Osteocyte (in vitro differentiated cells): ENCODE data around the gene RAB44. TPM values are rescaled to one million over a fixed set of nuclear protein-coding genes. Genes with fewer than 3 reads are reported as not detected.

ENCODE experiments used
- DNase-seq: peaks from one replicate; pipeline ENCODE4 v3.0.0; 2021; ENCODE audit warnings: mixed read lengths; ENCODE audit not compliant: unreplicated experiment; ENCODE audit errors: extremely low spot score
- H3K27ac Mint-ChIP-seq: one replicate; pipeline ENCODE4 v1.8.0; 2021; ENCODE audit warnings: mild to moderate bottlenecking, mixed read lengths; ENCODE audit not compliant: unreplicated experiment
- H3K27me3 Mint-ChIP-seq: one replicate; pipeline ENCODE4 v1.8.0; 2021; ENCODE audit warnings: mixed read lengths; ENCODE audit not compliant: unreplicated experiment
- H3K36me3 Mint-ChIP-seq: one replicate; pipeline ENCODE4 v1.8.0; 2021; ENCODE audit warnings: mixed read lengths; ENCODE audit not compliant: unreplicated experiment
- H3K4me1 Mint-ChIP-seq: one replicate; pipeline ENCODE4 v1.8.0; 2021; ENCODE audit warnings: mixed read lengths; ENCODE audit not compliant: unreplicated experiment
- H3K4me3 Mint-ChIP-seq: one replicate; pipeline ENCODE4 v1.8.0; 2021; ENCODE audit warnings: mild to moderate bottlenecking, moderate library complexity, mixed read lengths; ENCODE audit not compliant: unreplicated experiment
- H3K9me3 Mint-ChIP-seq: one replicate; pipeline ENCODE4 v1.8.0; 2021; ENCODE audit warnings: mixed read lengths; ENCODE audit not compliant: unreplicated experiment
- total RNA-seq: library from RNA; stranded (reverse); gene quantifications from 2 replicates; pipeline ENCODE4 v1.2.1, GENCODE V29; 2021
- TF ChIP-seq, protein P1 (sequence below): fragments of 200-600 bp; sonication (generic); IDR thresholded peaks from 2 replicates; pipeline ENCODE4 v1.5.0; 2021; ENCODE audit warnings: antibody characterized with exemption, mild to moderate bottlenecking, moderate library complexity

Gene RAB44
- total RNA-seq, 1 donor from 2014 or later: not detected

- no peaks in the 10 kb centered on the region for H3K36me3 Mint-ChIP-seq
- H3K4me1 Mint-ChIP-seq: peaks cover 14% of the 10 kb centered on the region
- H3K27ac Mint-ChIP-seq: no peak overlapping the region
- no peaks in the 10 kb centered on the region for H3K9me3 Mint-ChIP-seq
- H3K27me3 Mint-ChIP-seq: peaks cover 6% of the 10 kb centered on the region
- H3K4me3 Mint-ChIP-seq: no peak overlapping the region
- TF ChIP-seq, protein P1, sequence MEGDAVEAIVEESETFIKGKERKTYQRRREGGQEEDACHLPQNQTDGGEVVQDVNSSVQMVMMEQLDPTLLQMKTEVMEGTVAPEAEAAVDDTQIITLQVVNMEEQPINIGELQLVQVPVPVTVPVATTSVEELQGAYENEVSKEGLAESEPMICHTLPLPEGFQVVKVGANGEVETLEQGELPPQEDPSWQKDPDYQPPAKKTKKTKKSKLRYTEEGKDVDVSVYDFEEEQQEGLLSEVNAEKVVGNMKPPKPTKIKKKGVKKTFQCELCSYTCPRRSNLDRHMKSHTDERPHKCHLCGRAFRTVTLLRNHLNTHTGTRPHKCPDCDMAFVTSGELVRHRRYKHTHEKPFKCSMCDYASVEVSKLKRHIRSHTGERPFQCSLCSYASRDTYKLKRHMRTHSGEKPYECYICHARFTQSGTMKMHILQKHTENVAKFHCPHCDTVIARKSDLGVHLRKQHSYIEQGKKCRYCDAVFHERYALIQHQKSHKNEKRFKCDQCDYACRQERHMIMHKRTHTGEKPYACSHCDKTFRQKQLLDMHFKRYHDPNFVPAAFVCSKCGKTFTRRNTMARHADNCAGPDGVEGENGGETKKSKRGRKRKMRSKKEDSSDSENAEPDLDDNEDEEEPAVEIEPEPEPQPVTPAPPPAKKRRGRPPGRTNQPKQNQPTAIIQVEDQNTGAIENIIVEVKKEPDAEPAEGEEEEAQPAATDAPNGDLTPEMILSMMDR: no peak
- no peak for DNase-seq
These were observed 72.3 kb downstream of the RAB44 start for GRCh38 chr6:36769676-36770499.

- peaks cover 9% of the 10 kb centered on the region for H3K4me1 Mint-ChIP-seq
These were observed 73.5 kb downstream of the RAB44 start for GRCh38 chr6:36771145-36771544.

DNA sequence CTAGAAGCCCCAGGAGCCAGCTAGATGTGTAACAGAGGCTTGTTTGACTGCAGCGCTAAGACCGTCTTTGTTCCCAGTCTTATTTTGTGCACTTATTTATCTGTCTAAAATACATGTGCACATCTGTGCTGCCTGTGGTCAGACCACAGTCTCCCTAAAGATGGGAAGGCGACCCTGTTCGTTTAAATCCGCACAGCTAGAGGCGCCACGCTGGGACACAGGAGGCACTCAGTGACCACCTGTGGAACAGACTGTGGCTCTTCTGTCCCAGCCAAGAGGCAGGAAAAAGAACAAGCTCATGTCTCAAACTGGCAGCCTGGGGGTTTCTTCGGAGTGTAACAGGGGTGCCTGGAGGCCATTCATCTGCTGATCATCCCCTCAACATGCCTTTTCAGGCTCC is 74.8 kb downstream of the RAB44 start:
- TF ChIP-seq, protein P1: no peak
- no peak for DNase-seq
- Mint-ChIP-seq H3K36me3 (no peaks in the 10 kb centered on the region), H3K9me3 (no peaks in the 10 kb centered on the region), H3K4me1 (peaks cover 10% of the 10 kb centered on the region), H3K4me3 (no peak overlapping the region), H3K27me3 (peaks cover 19% of the 10 kb centered on the region), H3K27ac (no peak overlapping the region)

More at GRCh38 chr6:36771145-36771544, 73.5 kb downstream of the RAB44 start:
- no peak overlapping the region for H3K27ac Mint-ChIP-seq
- no peaks in the 10 kb centered on the region for H3K36me3 Mint-ChIP-seq
- H3K27me3 Mint-ChIP-seq: peaks cover 10% of the 10 kb centered on the region
- DNase-seq: no peak
- no peaks in the 10 kb centered on the region for H3K9me3 Mint-ChIP-seq
- H3K4me3 Mint-ChIP-seq: no peak overlapping the region
- TF ChIP-seq, protein P1: no peak

DNA sequence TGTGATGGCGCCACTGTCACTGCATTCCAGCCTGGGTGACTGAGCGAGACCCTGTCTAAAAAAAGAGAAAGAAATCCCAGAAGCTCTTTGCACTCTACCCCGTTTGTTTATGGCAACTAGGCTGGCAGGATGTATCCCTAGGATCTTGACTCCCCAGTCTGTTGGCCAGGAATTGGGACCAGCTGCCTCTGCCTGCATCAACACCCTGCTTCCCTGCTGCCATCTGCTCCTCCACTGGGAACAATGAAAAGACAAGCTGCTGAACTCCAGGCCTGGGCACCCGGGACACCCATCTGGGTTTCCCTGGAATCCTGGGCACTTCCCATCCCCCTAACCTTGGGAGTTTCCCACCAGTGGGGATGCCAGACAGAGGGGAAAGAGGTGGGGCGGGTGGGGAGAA is 76.7 kb downstream of the RAB44 start:
- no peak for DNase-seq
- H3K27ac Mint-ChIP-seq: no peak overlapping the region
- H3K27me3 Mint-ChIP-seq: peaks cover 28% of the 10 kb centered on the region
- H3K4me3 Mint-ChIP-seq: no peak overlapping the region
- TF ChIP-seq, protein P1: no peak
- H3K4me1 Mint-ChIP-seq: peaks cover 12% of the 10 kb centered on the region
- H3K36me3 Mint-ChIP-seq: no peaks in the 10 kb centered on the region
- no peaks in the 10 kb centered on the region for H3K9me3 Mint-ChIP-seq

- Mint-ChIP-seq H3K27me3 (peaks cover 34% of the 10 kb centered on the region), H3K36me3 (no peaks in the 10 kb centered on the region), H3K4me3 (no peak overlapping the region), H3K9me3 (no peaks in the 10 kb centered on the region), H3K4me1 (peaks cover 12% of the 10 kb centered on the region), H3K27ac (no peak overlapping the region)
- TF ChIP-seq, protein P1: no peak
- DNase-seq: no peak
These were observed 78.5 kb downstream of the RAB44 start for GRCh38 chr6:36776167-36776566.
